ENCODE measurements around the gene FGFBP1. TPM values are rescaled to one million over a fixed set of nuclear protein-coding genes. Genes with fewer than 3 reads are reported as not detected.

Gene FGFBP1
- total RNA-seq, 4 donors from 2014 or later, result 4.0 to 9.3 (median 7.9) TPM; not detected in 1

DNA sequence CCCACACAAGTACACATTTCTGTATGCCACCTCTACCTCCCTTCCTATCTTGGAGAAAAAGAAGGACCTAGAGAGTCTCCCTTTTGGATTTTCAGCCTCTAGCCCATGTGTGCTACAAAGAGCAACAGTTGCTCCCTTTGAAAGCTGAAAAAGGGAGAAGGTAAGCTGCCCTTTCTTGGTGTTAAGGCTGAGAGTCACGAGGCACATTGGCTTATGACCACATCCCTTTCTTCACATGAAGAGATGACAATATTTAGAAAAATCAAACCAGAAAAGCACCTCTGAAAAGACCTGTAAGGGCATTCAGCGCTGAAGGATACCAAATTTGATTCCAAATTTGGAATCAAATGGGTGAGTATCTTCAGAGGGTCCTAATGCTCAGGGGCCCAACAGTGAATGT, 6.4 kb upstream of the FGFBP1 start:
- no peak for TF ChIP-seq POLR2A (IDR thresholded peaks at IDR 0.05)
- TF ChIP-seq, protein P1, sequence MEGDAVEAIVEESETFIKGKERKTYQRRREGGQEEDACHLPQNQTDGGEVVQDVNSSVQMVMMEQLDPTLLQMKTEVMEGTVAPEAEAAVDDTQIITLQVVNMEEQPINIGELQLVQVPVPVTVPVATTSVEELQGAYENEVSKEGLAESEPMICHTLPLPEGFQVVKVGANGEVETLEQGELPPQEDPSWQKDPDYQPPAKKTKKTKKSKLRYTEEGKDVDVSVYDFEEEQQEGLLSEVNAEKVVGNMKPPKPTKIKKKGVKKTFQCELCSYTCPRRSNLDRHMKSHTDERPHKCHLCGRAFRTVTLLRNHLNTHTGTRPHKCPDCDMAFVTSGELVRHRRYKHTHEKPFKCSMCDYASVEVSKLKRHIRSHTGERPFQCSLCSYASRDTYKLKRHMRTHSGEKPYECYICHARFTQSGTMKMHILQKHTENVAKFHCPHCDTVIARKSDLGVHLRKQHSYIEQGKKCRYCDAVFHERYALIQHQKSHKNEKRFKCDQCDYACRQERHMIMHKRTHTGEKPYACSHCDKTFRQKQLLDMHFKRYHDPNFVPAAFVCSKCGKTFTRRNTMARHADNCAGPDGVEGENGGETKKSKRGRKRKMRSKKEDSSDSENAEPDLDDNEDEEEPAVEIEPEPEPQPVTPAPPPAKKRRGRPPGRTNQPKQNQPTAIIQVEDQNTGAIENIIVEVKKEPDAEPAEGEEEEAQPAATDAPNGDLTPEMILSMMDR (IDR thresholded peaks at IDR 0.05), result no peak
- Histone ChIP-seq H3K36me3 (no peaks in the 10 kb centered on the region), H3K27ac (no peak overlapping the region), H3K4me1 (no peaks in the 10 kb centered on the region), H3K4me3 (no peak overlapping the region), H3K27me3 (no peaks in the 10 kb centered on the region), H3K9me3 (no peaks in the 10 kb centered on the region)
- no peak for DNase-seq

DNA sequence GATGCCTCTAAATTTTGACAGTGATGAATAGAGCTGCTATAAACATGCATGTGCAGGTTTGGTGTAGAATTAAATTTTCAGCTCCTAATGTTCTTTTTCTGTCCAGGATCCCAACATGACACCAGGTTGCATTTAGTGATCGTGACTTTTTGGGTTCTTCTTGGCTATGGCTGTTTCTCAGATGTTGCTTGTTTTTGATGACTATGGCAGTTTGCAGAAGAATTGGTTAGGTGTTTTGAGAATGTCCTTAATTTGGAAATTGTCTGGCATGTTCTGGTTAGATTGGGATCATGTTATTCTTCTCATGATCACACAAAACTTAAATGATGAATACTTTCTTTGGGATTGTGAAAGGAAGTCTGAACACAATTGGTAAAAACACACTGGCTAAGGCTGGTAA, 3.7 kb upstream of the FGFBP1 start:
- no peak for TF ChIP-seq POLR2A (IDR thresholded peaks at IDR 0.05)
- TF ChIP-seq, protein P1 (IDR thresholded peaks at IDR 0.05), result no peak
- no peaks in the 10 kb centered on the region for H3K27me3 ChIP-seq
- H3K4me1 ChIP-seq, result no peaks in the 10 kb centered on the region
- no peak overlapping the region for H3K27ac ChIP-seq
- no peak for DNase-seq
- no peaks in the 10 kb centered on the region for H3K36me3 ChIP-seq
- H3K9me3 ChIP-seq, result no peaks in the 10 kb centered on the region
- H3K4me3 ChIP-seq, result no peak overlapping the region

DNA sequence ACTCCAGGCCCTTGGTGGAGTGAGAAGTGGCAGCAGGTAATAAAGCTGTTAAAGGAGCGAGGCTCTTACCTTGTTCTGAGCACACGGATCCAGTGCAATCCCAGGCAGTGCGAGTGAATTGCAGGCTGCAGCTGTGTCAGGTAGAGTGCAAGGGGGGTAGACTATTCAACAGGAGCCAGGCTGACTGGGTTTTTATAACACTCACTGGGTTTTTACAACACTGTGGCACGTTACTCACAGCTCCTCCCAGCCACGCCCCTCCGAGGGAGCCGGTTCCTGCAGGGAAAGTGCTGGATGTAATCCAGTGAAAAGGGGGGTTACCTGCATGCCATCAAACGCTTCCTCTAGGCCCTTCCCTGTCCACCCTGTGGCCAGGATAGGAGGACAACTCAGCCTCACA, 358 bp downstream of the FGFBP1 start:
- TF ChIP-seq POLR2A (IDR thresholded peaks at IDR 0.05), result peak; percentile 63 to 67
- TF ChIP-seq, protein P1 (IDR thresholded peaks at IDR 0.05), result peak in 2 of 6 experiments; percentile 6 to 9
- DNase-seq, result peak in 2 of 3 donors; percentile 86
- Histone ChIP-seq H3K9me3 (no peaks in the 10 kb centered on the region), H3K27ac (peak overlapping the region in 2 of 4 donors; percentile 5 to 61), H3K36me3 (no peaks in the 10 kb centered on the region), H3K27me3 (no peaks in the 10 kb centered on the region), H3K4me3 (no peak overlapping the region), H3K4me1 (no peaks in the 10 kb centered on the region)

DNA sequence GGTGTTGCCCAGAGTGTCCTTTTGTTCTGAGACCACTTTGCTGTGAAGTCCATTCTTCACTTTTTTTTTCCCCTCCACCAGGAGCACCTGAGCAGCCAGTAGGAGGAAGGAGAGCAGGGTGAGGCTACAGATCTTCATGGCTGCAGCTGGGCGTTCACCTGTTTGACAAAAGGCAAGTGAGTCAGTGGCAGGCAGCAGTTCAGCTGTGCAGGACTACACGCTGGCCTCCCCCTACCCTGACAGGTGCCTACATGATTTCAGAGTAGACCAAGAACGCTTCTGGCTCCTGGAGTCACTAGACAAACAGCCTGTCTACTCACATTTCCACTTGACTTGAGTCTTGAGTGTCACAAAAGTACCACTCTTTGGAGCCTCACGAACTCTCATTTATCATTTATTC, 2.0 kb downstream of the FGFBP1 start:
- peak in 1 of 3 donors; percentile 51 for DNase-seq
- TF ChIP-seq, protein P1 (IDR thresholded peaks at IDR 0.05), result no peak
- no peak for TF ChIP-seq POLR2A (IDR thresholded peaks at IDR 0.05)
- H3K27ac ChIP-seq, result no peak overlapping the region

DNA sequence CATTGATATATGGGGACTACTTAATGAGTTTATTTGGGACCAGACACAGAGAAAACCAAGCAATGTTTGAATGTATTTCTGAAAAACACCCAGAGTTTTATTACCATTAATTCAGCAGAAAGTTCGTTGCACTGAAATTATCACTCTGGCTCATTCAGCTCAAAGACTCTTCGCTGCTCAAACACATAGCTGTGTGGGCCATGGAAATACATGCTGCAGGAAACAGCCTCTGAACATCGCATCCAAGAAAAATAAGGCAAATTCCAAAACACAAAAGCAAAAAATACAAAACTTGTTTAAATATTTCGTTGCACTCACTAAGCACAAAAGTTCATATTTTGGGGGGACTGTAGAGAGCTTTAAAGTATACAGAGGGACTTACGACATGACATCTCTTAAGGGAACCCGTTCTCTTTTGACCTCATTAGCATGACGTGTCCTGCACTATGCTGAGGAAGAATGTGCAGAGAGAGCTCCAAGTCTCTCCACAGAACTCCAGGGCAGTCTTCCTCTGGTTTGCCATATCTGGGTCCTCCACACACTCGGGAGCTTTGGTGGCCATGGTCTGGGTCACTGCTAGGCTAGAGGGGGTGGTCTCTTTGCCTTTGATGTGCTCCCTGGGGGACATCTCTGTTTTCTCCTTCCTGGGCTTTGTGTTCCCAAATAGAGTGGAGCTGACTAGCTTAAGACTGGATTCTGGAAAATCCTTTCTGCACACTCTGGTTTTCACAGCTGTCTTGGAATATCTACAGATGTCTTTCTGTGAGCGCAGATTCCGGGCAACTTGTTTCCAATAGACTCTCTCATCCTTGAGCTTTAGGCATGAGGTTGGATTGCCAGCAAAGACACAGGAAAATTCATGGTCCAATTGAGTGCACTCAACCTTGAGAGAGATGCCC, 2.8 kb downstream of the FGFBP1 start:
- H3K9me3 ChIP-seq, result no peaks in the 10 kb centered on the region
- DNase-seq, result no peak
- no peaks in the 10 kb centered on the region for H3K4me1 ChIP-seq
- TF ChIP-seq POLR2A (IDR thresholded peaks at IDR 0.05), result no peak
- TF ChIP-seq, protein P1 (IDR thresholded peaks at IDR 0.05), result no peak
- H3K4me3 ChIP-seq, result no peak overlapping the region
- H3K36me3 ChIP-seq, result no peaks in the 10 kb centered on the region
- no peaks in the 10 kb centered on the region for H3K27me3 ChIP-seq
- H3K27ac ChIP-seq, result no peak overlapping the region

More for the DNA sequence above, 2.0 kb downstream of the FGFBP1 start:
- no peaks in the 10 kb centered on the region for H3K36me3 ChIP-seq
- H3K27me3 ChIP-seq, result no peaks in the 10 kb centered on the region
- H3K9me3 ChIP-seq, result no peaks in the 10 kb centered on the region
- no peak overlapping the region for H3K4me3 ChIP-seq
- no peaks in the 10 kb centered on the region for H3K4me1 ChIP-seq
